Eye (tissue), 1 donor: Measurements from ENCODE around the gene ZNF384.

Source experiments
- DNase-seq: peaks from one replicate; pipeline ENCODE4 v3.0.0-alpha.2; 2015

ZNF384 gene

GRCh38 chr12:6620137-6620884 is 68.9 kb downstream of the ZNF384 start:
- DNase-seq: peak; percentile 93

- DNase-seq: no peak
These were observed 70.5 kb downstream of the ZNF384 start for GRCh38 chr12:6618483-6619225.
